ENCODE measurements around the gene CHKB. TPM values are rescaled to one million over a fixed set of nuclear protein-coding genes. Genes with fewer than 3 reads are reported as not detected.

The CHKB gene
- total and polyA plus RNA-seq, 10 of the 15 experiments (the other 5 are each of a cell fraction or from before 2014, with no cell fraction given): 10.0 to 93.9 (median 57.0) TPM

DNA sequence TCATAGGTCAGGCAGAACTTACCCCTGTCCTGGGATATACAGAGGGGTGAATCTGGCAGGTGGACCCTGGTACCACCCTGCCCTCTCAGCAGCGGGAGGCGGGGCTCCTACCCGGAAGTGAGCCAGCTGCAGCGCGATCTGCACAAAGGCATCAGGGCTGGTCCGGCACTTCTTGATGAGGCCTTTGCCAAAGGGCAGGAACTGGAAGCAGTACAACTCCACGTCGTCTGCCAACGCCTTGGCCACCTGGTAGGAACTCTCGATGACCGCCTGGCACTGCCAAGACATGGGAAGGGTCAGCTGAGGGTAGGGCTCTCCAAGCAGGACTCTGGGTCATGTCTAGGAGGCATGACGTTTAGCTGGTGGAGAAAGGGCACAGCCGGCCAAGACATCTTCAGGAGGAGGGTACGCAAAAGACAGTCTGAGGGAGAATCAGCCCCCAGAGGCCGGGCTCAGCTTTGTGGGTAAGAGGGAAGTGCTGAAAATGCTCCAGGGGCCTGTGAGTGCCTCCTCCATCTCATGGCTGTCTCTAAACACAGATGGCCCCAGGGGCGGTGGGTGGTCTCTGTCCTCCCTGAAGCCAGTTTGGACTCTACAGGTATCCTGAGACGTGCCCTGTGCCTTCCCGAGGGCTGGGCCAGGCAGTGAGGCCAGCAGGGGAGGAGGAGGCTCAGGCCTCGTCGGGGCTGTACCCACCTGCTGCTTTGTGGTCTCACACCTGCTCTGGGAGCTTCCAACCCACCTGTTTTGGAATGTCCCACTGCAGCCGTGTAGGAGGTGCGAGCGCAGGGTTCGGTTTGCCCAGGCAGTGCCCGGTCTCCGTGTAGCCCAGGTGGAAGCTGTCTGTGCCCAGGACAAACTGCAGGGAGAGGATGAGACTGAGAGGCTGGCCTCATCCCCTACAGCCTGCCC lies 11.1 kb downstream of the CHKB start (continued):
- TF ChIP-seq NBN (IDR thresholded peaks at IDR 0.05) (no peak), NFXL1 (IDR thresholded peaks at IDR 0.05; ENCODE audit: borderline replicate concordance) (no peak)
- TF ChIP-seq, protein P1, sequence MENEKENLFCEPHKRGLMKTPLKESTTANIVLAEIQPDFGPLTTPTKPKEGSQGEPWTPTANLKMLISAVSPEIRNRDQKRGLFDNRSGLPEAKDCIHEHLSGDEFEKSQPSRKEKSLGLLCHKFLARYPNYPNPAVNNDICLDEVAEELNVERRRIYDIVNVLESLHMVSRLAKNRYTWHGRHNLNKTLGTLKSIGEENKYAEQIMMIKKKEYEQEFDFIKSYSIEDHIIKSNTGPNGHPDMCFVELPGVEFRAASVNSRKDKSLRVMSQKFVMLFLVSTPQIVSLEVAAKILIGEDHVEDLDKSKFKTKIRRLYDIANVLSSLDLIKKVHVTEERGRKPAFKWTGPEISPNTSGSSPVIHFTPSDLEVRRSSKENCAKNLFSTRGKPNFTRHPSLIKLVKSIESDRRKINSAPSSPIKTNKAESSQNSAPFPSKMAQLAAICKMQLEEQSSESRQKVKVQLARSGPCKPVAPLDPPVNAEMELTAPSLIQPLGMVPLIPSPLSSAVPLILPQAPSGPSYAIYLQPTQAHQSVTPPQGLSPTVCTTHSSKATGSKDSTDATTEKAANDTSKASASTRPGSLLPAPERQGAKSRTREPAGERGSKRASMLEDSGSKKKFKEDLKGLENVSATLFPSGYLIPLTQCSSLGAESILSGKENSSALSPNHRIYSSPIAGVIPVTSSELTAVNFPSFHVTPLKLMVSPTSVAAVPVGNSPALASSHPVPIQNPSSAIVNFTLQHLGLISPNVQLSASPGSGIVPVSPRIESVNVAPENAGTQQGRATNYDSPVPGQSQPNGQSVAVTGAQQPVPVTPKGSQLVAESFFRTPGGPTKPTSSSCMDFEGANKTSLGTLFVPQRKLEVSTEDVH (IDR thresholded peaks at IDR 0.05; ENCODE audit: low read depth, partially characterized antibody): no peak

DNA sequence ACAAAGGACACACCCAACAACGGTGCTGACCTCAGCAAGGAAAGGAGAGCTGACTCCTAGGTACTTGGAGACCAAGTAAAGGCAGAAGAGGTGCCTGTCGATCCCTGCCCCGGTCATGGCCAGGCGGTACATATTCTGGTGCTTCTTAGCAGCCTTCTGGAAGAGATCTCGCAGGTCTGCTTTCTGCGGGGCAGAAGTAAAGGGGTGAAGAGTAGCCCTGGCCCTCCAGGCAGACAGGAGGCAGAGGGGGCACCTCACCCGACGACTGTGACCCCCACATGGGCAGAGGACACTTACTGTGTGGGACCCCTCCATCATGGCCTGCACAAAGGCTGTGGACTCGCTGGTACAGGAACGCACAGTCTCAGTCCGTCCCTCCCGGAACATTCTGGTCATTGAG lies 11.8 kb downstream of the CHKB start:
- DNase-seq (ENCODE audit: low read depth, low spot score) (no peak), ATAC-seq (no peak), FAIRE-seq (no peak)
- ChIA-PET SMC1A (ENCODE audit: uncharacterized antibody, unreplicated experiment) (no interaction called here), CTCF (no interaction called here), RAD21 (ENCODE audit: unreplicated experiment) (interaction anchor here (0.8 kb wide), 1 partner anchor 42 kb away, joined by 3 read pairs; no protein-coding TSS in a partner anchor), POLR2A (no interaction called here)
- intact Hi-C loops (cut with micrococcal nuclease; ENCODE audit: unreplicated experiment) (no loop called here), in situ Hi-C loops (cut with MboI) (no loop called here)
- BruUV-seq (replicated peaks): no TSS peak
- H3K4me3 ChIP-seq: no peak overlapping the region
- 98% methylated on average over 12 of the region's 12 CpGs for WGBS (ENCODE audit: insufficient coverage, insufficient replicate concordance, low lambda C conversion rate, missing lambda C conversion rate)
- H3K9ac ChIP-seq (ENCODE audit: control insufficient read depth, insufficient read depth, low read length): no peak overlapping the region
- H3K9me3 ChIP-seq (replicated peaks; ENCODE audit: control insufficient read depth, insufficient read depth, low read length): no peaks in the 10 kb centered on the region
- H2AFZ ChIP-seq (ENCODE audit: control insufficient read depth, low read depth, low read length): no peak overlapping the region
- H4K20me1 ChIP-seq (ENCODE audit: control insufficient read depth, insufficient read depth): no peaks in the 10 kb centered on the region
- peaks cover 14 to 20% of the 10 kb centered on the region in 2 experiments; a peak in 3 of 4 replicates for H3K36me3 ChIP-seq (ENCODE audit: control insufficient read depth in 2 of 2, insufficient read depth in 2 of 2, low read length in 1 of 2)
- no peak overlapping the region for H3K27ac ChIP-seq (ENCODE audit: control insufficient read depth, insufficient read depth)
- no peaks in the 10 kb centered on the region for H3K79me2 ChIP-seq (ENCODE audit: control insufficient read depth, insufficient read depth, low read length)
- no peaks in the 10 kb centered on the region for H3K27me3 ChIP-seq (replicated peaks in 1 of 2; ENCODE audit: control insufficient read depth in 2 of 2, insufficient read depth in 2 of 2, low read length in 1 of 2)
- peaks cover 7% of the 10 kb centered on the region for H3K4me1 ChIP-seq (ENCODE audit: control insufficient read depth, insufficient read depth, low read length)
- H3K4me2 ChIP-seq (ENCODE audit: control insufficient read depth, insufficient read depth): no peak overlapping the region
- TF ChIP-seq PAX5 (IDR thresholded peaks at IDR 0.05; ENCODE audit: borderline replicate concordance, low read depth, low read length): no peak
- no peak for TF ChIP-seq ZNF622 (IDR thresholded peaks at IDR 0.05)
- no peak for TF ChIP-seq SUZ12 (IDR thresholded peaks at IDR 0.05; ENCODE audit: unreplicated experiment)
- TF ChIP-seq IKZF1 (conservative IDR thresholded peaks at IDR 0.05): no peak
- TF ChIP-seq CBFB (IDR thresholded peaks at IDR 0.05; ENCODE audit: low read depth): no peak
- no peak for TF ChIP-seq RB1 (IDR thresholded peaks at IDR 0.05; ENCODE audit: borderline replicate concordance)
- TF ChIP-seq, protein P2, sequence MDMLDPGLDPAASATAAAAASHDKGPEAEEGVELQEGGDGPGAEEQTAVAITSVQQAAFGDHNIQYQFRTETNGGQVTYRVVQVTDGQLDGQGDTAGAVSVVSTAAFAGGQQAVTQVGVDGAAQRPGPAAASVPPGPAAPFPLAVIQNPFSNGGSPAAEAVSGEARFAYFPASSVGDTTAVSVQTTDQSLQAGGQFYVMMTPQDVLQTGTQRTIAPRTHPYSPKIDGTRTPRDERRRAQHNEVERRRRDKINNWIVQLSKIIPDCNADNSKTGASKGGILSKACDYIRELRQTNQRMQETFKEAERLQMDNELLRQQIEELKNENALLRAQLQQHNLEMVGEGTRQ (IDR thresholded peaks at IDR 0.05; ENCODE audit: borderline replicate concordance, low read depth, low read length): no peak
- TF ChIP-seq, protein P3, sequence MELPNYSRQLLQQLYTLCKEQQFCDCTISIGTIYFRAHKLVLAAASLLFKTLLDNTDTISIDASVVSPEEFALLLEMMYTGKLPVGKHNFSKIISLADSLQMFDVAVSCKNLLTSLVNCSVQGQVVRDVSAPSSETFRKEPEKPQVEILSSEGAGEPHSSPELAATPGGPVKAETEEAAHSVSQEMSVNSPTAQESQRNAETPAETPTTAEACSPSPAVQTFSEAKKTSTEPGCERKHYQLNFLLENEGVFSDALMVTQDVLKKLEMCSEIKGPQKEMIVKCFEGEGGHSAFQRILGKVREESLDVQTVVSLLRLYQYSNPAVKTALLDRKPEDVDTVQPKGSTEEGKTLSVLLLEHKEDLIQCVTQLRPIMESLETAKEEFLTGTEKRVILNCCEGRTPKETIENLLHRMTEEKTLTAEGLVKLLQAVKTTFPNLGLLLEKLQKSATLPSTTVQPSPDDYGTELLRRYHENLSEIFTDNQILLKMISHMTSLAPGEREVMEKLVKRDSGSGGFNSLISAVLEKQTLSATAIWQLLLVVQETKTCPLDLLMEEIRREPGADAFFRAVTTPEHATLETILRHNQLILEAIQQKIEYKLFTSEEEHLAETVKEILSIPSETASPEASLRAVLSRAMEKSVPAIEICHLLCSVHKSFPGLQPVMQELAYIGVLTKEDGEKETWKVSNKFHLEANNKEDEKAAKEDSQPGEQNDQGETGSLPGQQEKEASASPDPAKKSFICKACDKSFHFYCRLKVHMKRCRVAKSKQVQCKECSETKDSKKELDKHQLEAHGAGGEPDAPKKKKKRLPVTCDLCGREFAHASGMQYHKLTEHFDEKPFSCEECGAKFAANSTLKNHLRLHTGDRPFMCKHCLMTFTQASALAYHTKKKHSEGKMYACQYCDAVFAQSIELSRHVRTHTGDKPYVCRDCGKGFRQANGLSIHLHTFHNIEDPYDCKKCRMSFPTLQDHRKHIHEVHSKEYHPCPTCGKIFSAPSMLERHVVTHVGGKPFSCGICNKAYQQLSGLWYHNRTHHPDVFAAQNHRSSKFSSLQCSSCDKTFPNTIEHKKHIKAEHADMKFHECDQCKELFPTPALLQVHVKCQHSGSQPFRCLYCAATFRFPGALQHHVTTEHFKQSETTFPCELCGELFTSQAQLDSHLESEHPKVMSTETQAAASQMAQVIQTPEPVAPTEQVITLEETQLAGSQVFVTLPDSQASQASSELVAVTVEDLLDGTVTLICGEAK (IDR thresholded peaks at IDR 0.05; ENCODE audit: borderline replicate concordance): no peak
- TF ChIP-seq SRF (IDR thresholded peaks at IDR 0.05; ENCODE audit: low read depth in 2 of 2, low read length in 2 of 2): no peak
- no peak for TF ChIP-seq PML (IDR thresholded peaks at IDR 0.05; ENCODE audit: low read length)
- no peak for TF ChIP-seq CBX3 (IDR thresholded peaks at IDR 0.05; ENCODE audit: borderline replicate concordance, low read depth)
- TF ChIP-seq CBX5 (IDR thresholded peaks at IDR 0.05; ENCODE audit: low read depth): no peak

Data from GM12878 (cell line).